Liver (tissue), 9 donors: ENCODE measurements around the gene KIRREL3. TPM values are rescaled to one million over a fixed set of nuclear protein-coding genes. Genes with fewer than 3 reads are reported as not detected.
A peak's percentile ranks its signal among the peaks of the same experiment; 100 is the strongest.

ENCODE experiments used
- DNase-seq: peaks from one replicate; pipeline ENCODE4 v3.0.0-alpha.2; 2017; ENCODE audit warnings: low spot score
- H3K27ac ChIP-seq, 2 donors: one replicate each; pipeline ENCODE4 v1.7.0; 2013; ENCODE audit warnings: inconsistent platforms in 2 of 2, low read length in 2 of 2, control low read depth in 1 of 2, low read depth in 1 of 2, mild to moderate bottlenecking in 1 of 2
- H3K27me3 ChIP-seq, 4 donors: one replicate each; pipeline versions ENCODE4 v1.6.1 to v1.7.0; 2013; ENCODE audit warnings: low read length in 3 of 4, inconsistent platforms in 1 of 4, mild to moderate bottlenecking in 1 of 4, moderate library complexity in 1 of 4; ENCODE audit not compliant: control insufficient read depth in 4 of 4, insufficient read depth in 4 of 4
- H3K36me3 ChIP-seq, 4 donors: one replicate each; pipeline versions ENCODE4 v1.6.1 to v1.7.0; 2013; ENCODE audit warnings: low read length in 3 of 4, mild to moderate bottlenecking in 3 of 4, low read depth in 1 of 4, moderate library complexity in 1 of 4; ENCODE audit not compliant: control insufficient read depth in 4 of 4, insufficient read depth in 3 of 4
- H3K4me1 ChIP-seq, 4 donors: one replicate each; pipeline versions ENCODE4 v1.6.1 to v1.7.0; 2013; ENCODE audit warnings: low read length in 3 of 4, mild to moderate bottlenecking in 3 of 4, moderate library complexity in 1 of 4; ENCODE audit not compliant: control insufficient read depth in 4 of 4, insufficient read depth in 4 of 4
- H3K4me3 ChIP-seq, 3 donors: one replicate each; pipeline versions ENCODE4 v1.6.1 to v1.7.0; 2013; ENCODE audit warnings: low read length in 3 of 3, control low read depth in 1 of 3, low read depth in 1 of 3, mild to moderate bottlenecking in 1 of 3
- H3K9ac ChIP-seq, 2 donors: one replicate each; pipeline ENCODE4 v1.7.0; 2013; ENCODE audit warnings: low read length in 2 of 2, mild to moderate bottlenecking in 2 of 2, moderate library complexity in 2 of 2, control low read depth in 1 of 2, low read depth in 1 of 2
- H3K9me3 ChIP-seq, 4 donors: one replicate each; pipeline versions ENCODE4 v1.6.1 to v1.7.0; 2013; ENCODE audit warnings: low read length in 3 of 4; ENCODE audit not compliant: control insufficient read depth in 4 of 4
- EGR1 ChIP-seq, 2 donors: IDR thresholded peaks; 2 replicates each; pipeline ENCODE4 v1.6.1; 2016 to 2018; ENCODE audit warnings: antibody characterized with exemption in 2 of 2, low read depth in 2 of 2
- FOXA1 ChIP-seq: IDR thresholded peaks from 2 replicates; pipeline ENCODE4 v1.6.1; 2016; ENCODE audit warnings: antibody characterized with exemption
- FOXA2 ChIP-seq: IDR thresholded peaks from 2 replicates; pipeline ENCODE4 v1.6.1; 2016; ENCODE audit warnings: antibody characterized with exemption
- GABPA ChIP-seq, 2 donors: IDR thresholded peaks in 1 of 2; conservative IDR thresholded peaks in 1 of 2; 2 replicates each; pipeline ENCODE4 v1.6.1; 2016; ENCODE audit warnings: antibody characterized with exemption in 2 of 2, mild to moderate bottlenecking in 1 of 2, moderate library complexity in 1 of 2
- HNF4A ChIP-seq, 2 donors: conservative IDR thresholded peaks; 2 replicates each; pipeline ENCODE4 v1.6.1; 2016; ENCODE audit warnings: antibody characterized with exemption in 2 of 2, mild to moderate bottlenecking in 2 of 2
- HNF4G ChIP-seq: IDR thresholded peaks from 2 replicates; pipeline ENCODE4 v1.6.1; 2016; ENCODE audit warnings: antibody characterized with exemption
- JUND ChIP-seq, 2 donors: IDR thresholded peaks; 2 replicates each; pipeline ENCODE4 v1.6.1; 2016; ENCODE audit warnings: antibody characterized with exemption in 2 of 2
- NR2F2 ChIP-seq: IDR thresholded peaks from 2 replicates; pipeline ENCODE4 v1.6.1; 2016; ENCODE audit warnings: antibody characterized with exemption
- RAD21 ChIP-seq, 2 donors: IDR thresholded peaks; 2 replicates each; pipeline ENCODE4 v1.6.1; 2016; ENCODE audit warnings: antibody characterized with exemption in 2 of 2, mild to moderate bottlenecking in 2 of 2
- RXRA ChIP-seq, 2 donors: IDR thresholded peaks; 2 replicates each; pipeline ENCODE4 v1.6.1; 2017 to 2018; ENCODE audit warnings: antibody characterized with exemption in 2 of 2, mild to moderate bottlenecking in 1 of 2
- SP1 ChIP-seq: IDR thresholded peaks from 2 replicates; pipeline ENCODE4 v1.6.1; 2018; ENCODE audit warnings: antibody characterized with exemption, mild to moderate bottlenecking
- TAF1 ChIP-seq: conservative IDR thresholded peaks from 2 replicates; pipeline ENCODE4 v1.6.1; 2016; ENCODE audit warnings: antibody characterized with exemption, mild to moderate bottlenecking
- YY1 ChIP-seq: IDR thresholded peaks from 2 replicates; pipeline ENCODE4 v1.6.1; 2016; ENCODE audit warnings: antibody characterized with exemption, mild to moderate bottlenecking
- WGBS: extraction: QIAGEN DNeasy Blood & Tissue Kit; methylation state at CpG from one replicate; pipeline ENCODE4 v1.1.7; 2013; 5-methylcytosine and 5-hydroxymethylcytosine counted together
- polyA plus RNA-seq, 2 donors: library from polyadenylated mRNA; stranded (reverse) in 1 of 2; unstranded in 1 of 2; fragments of 200-250 nt in 1 of 2; fragments of >200 nt in 1 of 2; fragmentation: Nextera tagmentation in 1 of 2; extraction: Ambion mirVana in 1 of 2; gene quantifications; one replicate each; pipeline versions ENCODE4 v1.2.1 to v1.2.3, GENCODE V29; 2013 to 2015
- total RNA-seq, 2 donors: library from RNA; depleted of rRNA; stranded (reverse); fragments of >200 nt; gene quantifications; one replicate each; pipeline ENCODE4 v1.2.3, GENCODE V29; 2014
- TF ChIP-seq, protein P1 (sequence below): IDR thresholded peaks from 2 replicates; pipeline ENCODE4 v1.6.1; 2016; ENCODE audit warnings: antibody characterized with exemption
- TF ChIP-seq, protein P2 (sequence below): IDR thresholded peaks from 2 replicates; pipeline ENCODE4 v1.6.1; 2016; ENCODE audit warnings: antibody characterized with exemption, mild to moderate bottlenecking
- TF ChIP-seq, protein P3 (sequence below): IDR thresholded peaks from 2 replicates; pipeline ENCODE4 v1.6.1; 2016; ENCODE audit warnings: antibody characterized with exemption
- TF ChIP-seq, protein P4 (sequence below): fragments of 150-350 bp; IDR thresholded peaks from 2 replicates; pipeline ENCODE4 v1.5.1; 2017; ENCODE audit warnings: improper control_type of control experiment, low read depth, low read length; ENCODE audit not compliant: missing input control
- donor health status: healthy.
- donor health status: healthy.
- donor health status: healthy.
- donor health status: healthy.
- donor health status: healthy.

The KIRREL3 gene
- total and polyA plus RNA-seq, 4 donors, result 0.03 to 0.29 (median 0.08) TPM; not detected in 1

DNA sequence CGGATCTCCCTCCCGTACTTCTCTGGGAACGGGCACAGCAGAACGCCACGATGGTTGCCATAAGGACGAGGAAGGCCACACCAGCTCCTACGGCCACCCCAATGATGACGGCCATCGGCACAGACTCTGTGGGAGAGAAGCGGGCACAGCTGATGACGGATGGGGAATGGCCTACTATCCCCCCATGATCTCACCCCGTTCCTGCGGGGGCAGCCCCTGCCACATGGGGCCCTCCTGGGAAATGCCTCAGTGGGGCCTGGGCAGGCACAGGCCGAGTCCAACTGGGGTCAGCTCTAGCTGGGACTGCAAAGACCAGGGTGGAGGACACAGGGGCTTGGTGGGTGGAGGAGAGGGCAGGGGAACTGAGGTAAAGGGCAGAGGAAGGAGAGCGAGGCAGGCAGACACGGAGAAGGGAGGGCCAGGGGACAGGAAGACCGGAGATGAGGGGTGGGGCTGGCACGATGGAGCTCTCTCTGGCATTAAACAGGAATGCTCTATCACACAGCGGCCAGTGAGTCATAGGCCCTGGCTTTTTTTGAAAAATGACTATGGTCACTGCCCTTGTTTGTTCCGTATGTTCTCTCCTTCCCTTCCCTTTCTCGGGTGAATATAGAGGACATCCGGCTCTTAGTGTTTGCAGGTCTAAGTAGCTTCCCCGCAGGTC lies 569.0 kb downstream of the KIRREL3 start:
- 86% methylated on average over 23 of the region's 23 CpGs for WGBS
- Histone ChIP-seq H3K27ac (peak overlapping the region; percentile 19 to 51), H3K9ac (no peak overlapping the region), H3K9me3 (no peaks in the 10 kb centered on the region), H3K4me1 (peaks cover 0 to 3% (median 2%) of the 10 kb centered on the region in 4 donors), H3K4me3 (no peak overlapping the region), H3K27me3 (no peaks in the 10 kb centered on the region), H3K36me3 (no peaks in the 10 kb centered on the region)
- TF ChIP-seq SP1, result peak; percentile 13
- no peak for TF ChIP-seq HNF4A (conservative IDR thresholded peaks at IDR 0.05)
- no peak for TF ChIP-seq EGR1 (IDR thresholded peaks at IDR 0.05; ENCODE audit: low read depth in 2 of 2)
- DNase-seq, result no peak

DNA sequence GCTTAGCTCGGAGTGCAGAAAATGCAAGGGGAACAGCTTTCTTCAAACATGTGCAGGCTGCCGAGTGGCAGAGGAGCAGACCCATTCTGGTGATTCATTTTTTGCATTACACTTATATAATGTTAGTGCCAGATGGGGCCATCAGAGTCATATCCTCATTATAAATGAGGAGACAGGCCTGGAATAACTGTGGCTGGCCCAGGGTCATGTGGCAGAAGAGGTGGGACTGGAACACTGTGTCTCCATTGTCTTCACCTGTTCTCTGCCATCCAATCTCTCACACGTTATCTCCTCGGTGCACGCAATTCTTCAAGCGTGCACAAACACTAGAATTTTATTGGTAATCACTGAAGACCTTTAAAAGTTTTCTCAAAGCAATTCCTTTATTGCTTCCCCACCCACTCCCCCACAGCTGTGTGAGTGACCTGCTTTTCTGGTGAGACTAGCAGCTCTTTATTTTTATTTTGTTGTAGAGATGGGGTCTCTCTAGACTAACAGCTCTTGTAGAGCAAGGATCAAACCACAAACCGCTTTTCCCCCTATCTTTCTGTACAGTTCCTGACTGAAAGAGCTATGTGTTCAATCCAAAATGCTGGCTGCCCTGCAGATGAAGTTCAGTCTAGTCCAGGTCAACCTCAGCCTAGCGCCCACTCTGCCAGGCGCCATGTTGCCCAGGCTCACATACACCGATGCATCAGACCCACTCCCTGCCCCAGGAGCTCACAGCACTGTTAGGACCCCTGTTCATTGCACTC lies 569.8 kb downstream of the KIRREL3 start:
- 86% methylated on average over 10 of the region's 10 CpGs for WGBS
- H3K9ac ChIP-seq, result no peak overlapping the region
- no peaks in the 10 kb centered on the region for H3K36me3 ChIP-seq
- no peaks in the 10 kb centered on the region for H3K9me3 ChIP-seq
- no peak overlapping the region for H3K4me3 ChIP-seq
- H3K27ac ChIP-seq, result no peak overlapping the region
- no peaks in the 10 kb centered on the region for H3K27me3 ChIP-seq
- peaks cover 0 to 3% (median 2%) of the 10 kb centered on the region in 4 donors for H3K4me1 ChIP-seq
- DNase-seq, result no peak
- TF ChIP-seq, protein P1, sequence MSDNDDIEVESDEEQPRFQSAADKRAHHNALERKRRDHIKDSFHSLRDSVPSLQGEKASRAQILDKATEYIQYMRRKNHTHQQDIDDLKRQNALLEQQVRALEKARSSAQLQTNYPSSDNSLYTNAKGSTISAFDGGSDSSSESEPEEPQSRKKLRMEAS, result no peak
- TF ChIP-seq RXRA (IDR thresholded peaks at IDR 0.05), result no peak
- TF ChIP-seq, protein P2, sequence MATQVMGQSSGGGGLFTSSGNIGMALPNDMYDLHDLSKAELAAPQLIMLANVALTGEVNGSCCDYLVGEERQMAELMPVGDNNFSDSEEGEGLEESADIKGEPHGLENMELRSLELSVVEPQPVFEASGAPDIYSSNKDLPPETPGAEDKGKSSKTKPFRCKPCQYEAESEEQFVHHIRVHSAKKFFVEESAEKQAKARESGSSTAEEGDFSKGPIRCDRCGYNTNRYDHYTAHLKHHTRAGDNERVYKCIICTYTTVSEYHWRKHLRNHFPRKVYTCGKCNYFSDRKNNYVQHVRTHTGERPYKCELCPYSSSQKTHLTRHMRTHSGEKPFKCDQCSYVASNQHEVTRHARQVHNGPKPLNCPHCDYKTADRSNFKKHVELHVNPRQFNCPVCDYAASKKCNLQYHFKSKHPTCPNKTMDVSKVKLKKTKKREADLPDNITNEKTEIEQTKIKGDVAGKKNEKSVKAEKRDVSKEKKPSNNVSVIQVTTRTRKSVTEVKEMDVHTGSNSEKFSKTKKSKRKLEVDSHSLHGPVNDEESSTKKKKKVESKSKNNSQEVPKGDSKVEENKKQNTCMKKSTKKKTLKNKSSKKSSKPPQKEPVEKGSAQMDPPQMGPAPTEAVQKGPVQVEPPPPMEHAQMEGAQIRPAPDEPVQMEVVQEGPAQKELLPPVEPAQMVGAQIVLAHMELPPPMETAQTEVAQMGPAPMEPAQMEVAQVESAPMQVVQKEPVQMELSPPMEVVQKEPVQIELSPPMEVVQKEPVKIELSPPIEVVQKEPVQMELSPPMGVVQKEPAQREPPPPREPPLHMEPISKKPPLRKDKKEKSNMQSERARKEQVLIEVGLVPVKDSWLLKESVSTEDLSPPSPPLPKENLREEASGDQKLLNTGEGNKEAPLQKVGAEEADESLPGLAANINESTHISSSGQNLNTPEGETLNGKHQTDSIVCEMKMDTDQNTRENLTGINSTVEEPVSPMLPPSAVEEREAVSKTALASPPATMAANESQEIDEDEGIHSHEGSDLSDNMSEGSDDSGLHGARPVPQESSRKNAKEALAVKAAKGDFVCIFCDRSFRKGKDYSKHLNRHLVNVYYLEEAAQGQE, result no peak
- TF ChIP-seq GABPA (IDR thresholded peaks at IDR 0.05 in 1 of 2, conservative IDR thresholded peaks at IDR 0.05 in 1 of 2), result no peak
- TF ChIP-seq NR2F2, result no peak
- no peak for TF ChIP-seq RAD21 (IDR thresholded peaks at IDR 0.05)
- no peak for TF ChIP-seq YY1
- TF ChIP-seq, protein P3, sequence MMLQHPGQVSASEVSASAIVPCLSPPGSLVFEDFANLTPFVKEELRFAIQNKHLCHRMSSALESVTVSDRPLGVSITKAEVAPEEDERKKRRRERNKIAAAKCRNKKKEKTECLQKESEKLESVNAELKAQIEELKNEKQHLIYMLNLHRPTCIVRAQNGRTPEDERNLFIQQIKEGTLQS, result no peak
- no peak for TF ChIP-seq FOXA1
- TF ChIP-seq SP1, result no peak
- TF ChIP-seq HNF4G, result no peak
- no peak for TF ChIP-seq FOXA2
- TF ChIP-seq JUND (IDR thresholded peaks at IDR 0.05), result no peak
- no peak for TF ChIP-seq TAF1
- no peak for TF ChIP-seq HNF4A (conservative IDR thresholded peaks at IDR 0.05)
- TF ChIP-seq, protein P4, sequence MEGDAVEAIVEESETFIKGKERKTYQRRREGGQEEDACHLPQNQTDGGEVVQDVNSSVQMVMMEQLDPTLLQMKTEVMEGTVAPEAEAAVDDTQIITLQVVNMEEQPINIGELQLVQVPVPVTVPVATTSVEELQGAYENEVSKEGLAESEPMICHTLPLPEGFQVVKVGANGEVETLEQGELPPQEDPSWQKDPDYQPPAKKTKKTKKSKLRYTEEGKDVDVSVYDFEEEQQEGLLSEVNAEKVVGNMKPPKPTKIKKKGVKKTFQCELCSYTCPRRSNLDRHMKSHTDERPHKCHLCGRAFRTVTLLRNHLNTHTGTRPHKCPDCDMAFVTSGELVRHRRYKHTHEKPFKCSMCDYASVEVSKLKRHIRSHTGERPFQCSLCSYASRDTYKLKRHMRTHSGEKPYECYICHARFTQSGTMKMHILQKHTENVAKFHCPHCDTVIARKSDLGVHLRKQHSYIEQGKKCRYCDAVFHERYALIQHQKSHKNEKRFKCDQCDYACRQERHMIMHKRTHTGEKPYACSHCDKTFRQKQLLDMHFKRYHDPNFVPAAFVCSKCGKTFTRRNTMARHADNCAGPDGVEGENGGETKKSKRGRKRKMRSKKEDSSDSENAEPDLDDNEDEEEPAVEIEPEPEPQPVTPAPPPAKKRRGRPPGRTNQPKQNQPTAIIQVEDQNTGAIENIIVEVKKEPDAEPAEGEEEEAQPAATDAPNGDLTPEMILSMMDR, result no peak
